HL-60 (cell line): ENCODE results near the gene CEBPZOS.

Experiments
- DNase-seq, 2 experiments: peaks; one replicate each; pipeline ENCODE4 v3.0.0-alpha.2; 2010 to 2020; ENCODE audit warnings: low read depth in 1 of 2, low spot score in 1 of 2
- H3K27ac ChIP-seq: fragments of 250-450 bp; sonication (Bioruptor Pico); replicated peaks from 2 replicates; pipeline ENCODE4 v1.5.1; 2020; ENCODE audit warnings: mild to moderate bottlenecking, moderate library complexity
- H3K27me3 ChIP-seq: fragments of 250-450 bp; sonication (Bioruptor Pico); 2 replicates; pipeline ENCODE4 v1.5.1; 2021; ENCODE audit warnings: mild to moderate bottlenecking, moderate library complexity; ENCODE audit not compliant: insufficient read depth, poor library complexity, severe bottlenecking
- H3K4me3 ChIP-seq: replicated peaks from 2 replicates; pipeline ENCODE4 v1.5.1; 2011; ENCODE audit warnings: mild to moderate bottlenecking, control low read depth, low read length; ENCODE audit not compliant: insufficient read depth
- GABPA ChIP-seq: IDR thresholded peaks from 2 replicates; pipeline ENCODE4 v1.6.1; 2012; ENCODE audit warnings: low read depth
- POLR2AphosphoS5 ChIP-seq: IDR thresholded peaks from 2 replicates; pipeline ENCODE4 v1.6.1; 2012; ENCODE audit warnings: low read depth
- SPI1 ChIP-seq: IDR thresholded peaks from 2 replicates; pipeline ENCODE4 v1.6.1; 2012; ENCODE audit warnings: low read depth, mild to moderate bottlenecking, borderline replicate concordance
- TF ChIP-seq, protein P1 (sequence below): IDR thresholded peaks from one replicate; pipeline ENCODE4 v1.5.1; 2011; ENCODE audit warnings: low read length, control low read depth, inconsistent platforms; ENCODE audit not compliant: insufficient read depth
- TF ChIP-seq, protein P2 (sequence below): IDR thresholded peaks from 2 replicates; pipeline ENCODE4 v1.6.1; 2012; ENCODE audit warnings: low read depth; ENCODE audit not compliant: insufficient replicate concordance

Gene CEBPZOS

DNA sequence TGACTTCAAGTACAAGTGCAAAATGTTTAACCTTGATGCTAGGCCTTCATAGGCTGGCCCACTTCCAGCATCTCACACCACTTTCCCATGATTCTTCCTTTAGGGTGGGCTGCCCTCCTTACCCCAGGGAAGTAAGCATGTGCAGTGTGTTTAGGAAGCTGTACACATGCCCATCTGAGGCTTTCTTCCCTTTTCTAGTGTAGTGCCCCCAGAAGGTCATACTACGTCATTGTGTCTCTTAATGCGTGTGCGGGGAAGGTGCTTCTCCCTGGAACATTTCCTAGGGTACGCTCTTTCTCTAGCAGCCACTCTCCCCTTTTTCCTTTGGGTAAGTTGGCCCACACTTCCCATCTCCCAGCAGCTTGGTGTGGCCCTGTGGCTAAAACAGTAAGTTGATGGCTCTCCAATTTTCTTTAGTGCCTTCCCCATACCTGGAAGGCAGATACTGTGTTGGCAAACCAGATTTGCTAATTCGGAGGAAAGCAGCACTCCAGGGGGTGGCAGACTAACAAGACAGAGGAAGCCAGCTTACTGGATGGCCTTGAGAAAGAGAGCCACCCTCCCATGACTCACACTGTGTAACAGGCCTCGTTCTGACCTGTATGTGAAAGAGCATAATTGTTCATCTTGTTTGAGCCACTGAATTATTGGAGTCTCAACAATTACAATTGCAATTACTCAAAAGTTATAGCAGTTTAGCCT lies 6.7 kb upstream of the CEBPZOS start:
- peak; percentile 60 to 88 for DNase-seq
- TF ChIP-seq SPI1: peak; percentile 7; the same call in 1 of the 2 replicates
- TF ChIP-seq, protein P1, sequence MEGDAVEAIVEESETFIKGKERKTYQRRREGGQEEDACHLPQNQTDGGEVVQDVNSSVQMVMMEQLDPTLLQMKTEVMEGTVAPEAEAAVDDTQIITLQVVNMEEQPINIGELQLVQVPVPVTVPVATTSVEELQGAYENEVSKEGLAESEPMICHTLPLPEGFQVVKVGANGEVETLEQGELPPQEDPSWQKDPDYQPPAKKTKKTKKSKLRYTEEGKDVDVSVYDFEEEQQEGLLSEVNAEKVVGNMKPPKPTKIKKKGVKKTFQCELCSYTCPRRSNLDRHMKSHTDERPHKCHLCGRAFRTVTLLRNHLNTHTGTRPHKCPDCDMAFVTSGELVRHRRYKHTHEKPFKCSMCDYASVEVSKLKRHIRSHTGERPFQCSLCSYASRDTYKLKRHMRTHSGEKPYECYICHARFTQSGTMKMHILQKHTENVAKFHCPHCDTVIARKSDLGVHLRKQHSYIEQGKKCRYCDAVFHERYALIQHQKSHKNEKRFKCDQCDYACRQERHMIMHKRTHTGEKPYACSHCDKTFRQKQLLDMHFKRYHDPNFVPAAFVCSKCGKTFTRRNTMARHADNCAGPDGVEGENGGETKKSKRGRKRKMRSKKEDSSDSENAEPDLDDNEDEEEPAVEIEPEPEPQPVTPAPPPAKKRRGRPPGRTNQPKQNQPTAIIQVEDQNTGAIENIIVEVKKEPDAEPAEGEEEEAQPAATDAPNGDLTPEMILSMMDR: no peak
- H3K27me3 ChIP-seq: no peaks in the 10 kb centered on the region
- no peak overlapping the region for H3K4me3 ChIP-seq
- H3K27ac ChIP-seq: peak overlapping the region; percentile 82

DNA sequence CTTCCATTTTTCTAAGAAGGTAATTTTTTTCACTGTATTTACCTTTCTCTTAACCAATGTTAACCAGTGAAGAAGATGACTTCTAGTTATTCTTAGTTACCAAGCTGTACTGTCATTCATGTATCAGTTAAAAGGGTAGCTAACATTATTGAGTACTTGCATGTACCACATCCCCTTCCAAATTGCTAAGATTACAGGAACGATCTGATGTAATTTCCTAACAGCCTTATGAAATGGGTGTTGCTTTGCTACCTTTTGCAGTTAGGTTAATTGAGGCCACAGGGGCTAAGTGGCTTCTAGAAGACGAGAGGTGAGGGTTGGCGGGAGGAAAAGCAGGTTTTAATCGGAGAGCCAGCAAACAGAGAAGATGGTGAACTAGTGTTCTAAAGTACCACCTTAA lies 6.0 kb upstream of the CEBPZOS start:
- DNase-seq: peak; percentile 72 to 81
- Histone ChIP-seq H3K27ac (peak overlapping the region; percentile 82), H3K4me3 (no peak overlapping the region), H3K27me3 (no peaks in the 10 kb centered on the region)
- TF ChIP-seq, protein P2, sequence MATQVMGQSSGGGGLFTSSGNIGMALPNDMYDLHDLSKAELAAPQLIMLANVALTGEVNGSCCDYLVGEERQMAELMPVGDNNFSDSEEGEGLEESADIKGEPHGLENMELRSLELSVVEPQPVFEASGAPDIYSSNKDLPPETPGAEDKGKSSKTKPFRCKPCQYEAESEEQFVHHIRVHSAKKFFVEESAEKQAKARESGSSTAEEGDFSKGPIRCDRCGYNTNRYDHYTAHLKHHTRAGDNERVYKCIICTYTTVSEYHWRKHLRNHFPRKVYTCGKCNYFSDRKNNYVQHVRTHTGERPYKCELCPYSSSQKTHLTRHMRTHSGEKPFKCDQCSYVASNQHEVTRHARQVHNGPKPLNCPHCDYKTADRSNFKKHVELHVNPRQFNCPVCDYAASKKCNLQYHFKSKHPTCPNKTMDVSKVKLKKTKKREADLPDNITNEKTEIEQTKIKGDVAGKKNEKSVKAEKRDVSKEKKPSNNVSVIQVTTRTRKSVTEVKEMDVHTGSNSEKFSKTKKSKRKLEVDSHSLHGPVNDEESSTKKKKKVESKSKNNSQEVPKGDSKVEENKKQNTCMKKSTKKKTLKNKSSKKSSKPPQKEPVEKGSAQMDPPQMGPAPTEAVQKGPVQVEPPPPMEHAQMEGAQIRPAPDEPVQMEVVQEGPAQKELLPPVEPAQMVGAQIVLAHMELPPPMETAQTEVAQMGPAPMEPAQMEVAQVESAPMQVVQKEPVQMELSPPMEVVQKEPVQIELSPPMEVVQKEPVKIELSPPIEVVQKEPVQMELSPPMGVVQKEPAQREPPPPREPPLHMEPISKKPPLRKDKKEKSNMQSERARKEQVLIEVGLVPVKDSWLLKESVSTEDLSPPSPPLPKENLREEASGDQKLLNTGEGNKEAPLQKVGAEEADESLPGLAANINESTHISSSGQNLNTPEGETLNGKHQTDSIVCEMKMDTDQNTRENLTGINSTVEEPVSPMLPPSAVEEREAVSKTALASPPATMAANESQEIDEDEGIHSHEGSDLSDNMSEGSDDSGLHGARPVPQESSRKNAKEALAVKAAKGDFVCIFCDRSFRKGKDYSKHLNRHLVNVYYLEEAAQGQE: no peak
- TF ChIP-seq GABPA (no peak), POLR2AphosphoS5 (no peak), SPI1 (no peak)
- TF ChIP-seq, protein P1: no peak

DNA sequence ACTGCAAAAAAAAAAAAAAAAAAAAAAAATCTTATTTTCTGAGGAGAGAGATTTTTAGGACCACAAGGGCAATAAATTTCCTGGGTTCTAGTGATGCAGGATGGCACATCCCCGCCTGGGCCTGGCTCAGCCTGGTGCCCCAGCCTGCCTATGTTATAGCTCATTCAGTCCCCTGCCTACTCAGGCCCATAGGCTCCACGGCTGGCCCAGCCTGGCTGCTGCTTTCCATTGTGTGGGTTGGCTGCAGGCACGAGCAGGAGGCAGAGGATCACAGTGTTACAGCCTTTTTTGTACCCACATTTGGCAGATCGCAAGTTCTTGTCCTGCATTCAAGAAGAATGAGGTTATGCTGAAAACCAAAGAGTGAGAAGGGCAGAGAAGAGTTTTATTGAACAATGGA lies 5.0 kb upstream of the CEBPZOS start:
- Histone ChIP-seq H3K4me3 (no peak overlapping the region), H3K27ac (peak overlapping the region; percentile 82), H3K27me3 (no peaks in the 10 kb centered on the region)
- DNase-seq: no peak
- TF ChIP-seq, protein P2: no peak

DNA sequence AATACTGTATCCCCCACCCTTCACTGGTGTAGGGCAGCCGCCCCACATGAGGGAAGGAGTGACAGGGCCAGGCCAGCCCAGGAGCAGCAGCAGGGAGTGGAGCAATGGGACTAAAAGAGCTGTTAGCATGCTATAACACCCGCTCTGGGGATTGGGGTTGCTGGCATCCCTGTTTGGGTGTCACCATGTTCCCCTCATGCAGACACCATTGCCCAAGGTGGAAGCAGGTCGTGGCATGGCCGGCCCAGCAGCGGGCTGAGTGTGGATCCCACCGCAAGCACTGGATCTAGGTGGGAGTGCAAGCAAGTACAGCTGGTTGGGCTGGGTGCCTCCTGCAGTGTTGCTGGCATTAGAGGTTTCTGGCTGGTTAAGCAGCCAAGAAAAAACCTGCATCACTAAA lies 4.5 kb upstream of the CEBPZOS start:
- no peak for DNase-seq
- H3K4me3 ChIP-seq: no peak overlapping the region
- peak overlapping the region; percentile 82 for H3K27ac ChIP-seq
- no peak for TF ChIP-seq SPI1
- no peak for TF ChIP-seq GABPA
- TF ChIP-seq, protein P2: no peak
- TF ChIP-seq, protein P1: no peak
- TF ChIP-seq POLR2AphosphoS5: no peak
- no peaks in the 10 kb centered on the region for H3K27me3 ChIP-seq
